MG63 (cell line): ENCODE data around the gene MYO1E. TPM values are rescaled to one million over a fixed set of nuclear protein-coding genes. Genes with fewer than 3 reads are reported as not detected.

Experiments
- DNase-seq: peaks from one replicate; pipeline ENCODE4 v3.0.0-alpha.2; 2020
- H3K27me3 ChIP-seq: fragments of 250-450 bp; sonication (Bioruptor Pico); 2 replicates; pipeline ENCODE4 v1.5.1; 2020; ENCODE audit warnings: mild to moderate bottlenecking, moderate library complexity
- H3K36me3 ChIP-seq: fragments of 250-450 bp; sonication (Bioruptor Pico); 2 replicates; pipeline ENCODE4 v1.5.1; 2020; ENCODE audit warnings: mild to moderate bottlenecking, moderate library complexity
- H3K4me3 ChIP-seq: fragments of 250-450 bp; sonication (Bioruptor Pico); 2 replicates; pipeline ENCODE4 v1.5.1; 2020; ENCODE audit warnings: mild to moderate bottlenecking, moderate library complexity
- H3K9me3 ChIP-seq: fragments of 250-450 bp; sonication (Bioruptor Pico); 2 replicates; pipeline ENCODE4 v1.5.1; 2020; ENCODE audit warnings: mild to moderate bottlenecking, moderate library complexity
- total RNA-seq: library from RNA; depleted of rRNA; stranded (reverse); fragments of >200 nt; shearing (Covaris generic); gene quantifications from 2 replicates; pipeline ENCODE4 v1.2.3, GENCODE V29; 2014; ENCODE audit warnings: low replicate concordance

Gene MYO1E
- total RNA-seq, 1 experiment from 2014 or later = 45.1 TPM

- Histone ChIP-seq H3K27me3 (no peaks in the 10 kb centered on the region), H3K9me3 (no peaks in the 10 kb centered on the region), H3K4me3 (no peak overlapping the region), H3K36me3 (no peaks in the 10 kb centered on the region; the same call in 1 of the 2 replicates)
- peak; percentile 58 for DNase-seq
These were observed 58.9 kb downstream of the MYO1E start for GRCh38 chr15:59313641-59314332.

DNA sequence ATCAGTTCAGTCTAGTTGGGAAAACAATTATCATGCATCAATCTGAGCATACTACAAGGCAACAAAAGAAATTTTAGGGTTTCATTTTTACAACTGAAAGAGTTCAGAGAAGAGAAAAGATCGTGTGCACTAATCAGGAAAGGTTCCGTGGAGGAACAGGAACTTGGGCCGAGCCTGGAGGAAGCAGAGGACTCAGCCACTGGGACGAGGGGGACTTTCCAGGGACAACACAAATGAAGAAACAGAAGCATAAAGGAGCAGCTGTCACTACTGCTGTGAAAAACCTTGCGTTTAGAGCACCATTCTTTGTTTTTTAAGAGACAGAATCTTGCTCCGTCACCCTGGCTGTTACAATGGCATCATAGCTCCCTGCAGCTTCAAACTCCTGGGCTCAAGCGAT, 60.5 kb downstream of the MYO1E start:
- Histone ChIP-seq H3K9me3 (no peaks in the 10 kb centered on the region), H3K4me3 (no peak overlapping the region), H3K27me3 (no peaks in the 10 kb centered on the region), H3K36me3 (no peaks in the 10 kb centered on the region)
- DNase-seq = no peak

GRCh38 chr15:59311195-59311594, 61.5 kb downstream of the MYO1E start:
- no peaks in the 10 kb centered on the region for H3K27me3 ChIP-seq
- no peak for DNase-seq
- no peaks in the 10 kb centered on the region for H3K9me3 ChIP-seq
- H3K4me3 ChIP-seq = no peak overlapping the region
- H3K36me3 ChIP-seq = no peaks in the 10 kb centered on the region

- Histone ChIP-seq H3K9me3 (no peaks in the 10 kb centered on the region), H3K4me3 (no peak overlapping the region), H3K36me3 (no peaks in the 10 kb centered on the region)
These were observed 63.3 kb downstream of the MYO1E start for GRCh38 chr15:59309405-59309804.

GRCh38 chr15:59307165-59307537, 65.5 kb downstream of the MYO1E start:
- no peaks in the 10 kb centered on the region for H3K9me3 ChIP-seq
- DNase-seq = no peak
- H3K36me3 ChIP-seq = no peaks in the 10 kb centered on the region
- H3K4me3 ChIP-seq = no peak overlapping the region
- H3K27me3 ChIP-seq = no peaks in the 10 kb centered on the region

More at GRCh38 chr15:59309405-59309804, 63.3 kb downstream of the MYO1E start:
- no peaks in the 10 kb centered on the region for H3K27me3 ChIP-seq
- no peak for DNase-seq

DNA sequence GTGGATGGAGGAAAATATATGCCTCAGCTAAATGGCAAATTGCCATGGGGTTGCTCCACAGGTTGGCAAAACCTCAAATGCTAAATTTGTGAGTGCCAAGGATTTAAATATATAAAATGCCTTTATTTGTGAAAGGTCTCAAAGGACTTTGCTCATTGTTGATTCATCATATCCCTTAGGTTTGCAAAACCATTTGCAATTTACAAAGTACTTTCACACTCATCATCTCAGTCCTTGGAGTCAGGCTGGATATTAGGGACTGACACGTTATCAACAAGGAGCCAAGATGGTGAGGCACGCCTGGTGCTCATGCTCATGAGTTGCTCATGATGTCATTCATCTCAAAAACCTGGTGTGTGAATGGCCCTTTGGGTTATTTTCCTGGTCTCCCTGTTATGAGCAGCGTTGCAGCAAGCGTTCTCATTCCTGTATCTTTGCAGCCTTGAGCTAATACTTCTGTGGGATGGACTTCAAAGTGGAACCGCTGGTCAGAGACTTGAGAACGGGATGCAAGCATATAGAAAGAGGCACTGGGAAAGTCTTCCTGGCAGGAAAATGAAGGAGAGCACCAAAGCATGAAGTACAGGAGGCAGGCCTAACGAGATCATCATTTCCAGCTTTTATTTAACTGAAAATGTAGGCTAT, 66.0 kb downstream of the MYO1E start:
- Histone ChIP-seq H3K36me3 (no peaks in the 10 kb centered on the region), H3K4me3 (no peak overlapping the region), H3K27me3 (no peaks in the 10 kb centered on the region), H3K9me3 (no peaks in the 10 kb centered on the region)
- peak; percentile 80 for DNase-seq

GRCh38 chr15:59304807-59305206, 67.9 kb downstream of the MYO1E start:
- H3K9me3 ChIP-seq = no peaks in the 10 kb centered on the region
- no peaks in the 10 kb centered on the region for H3K36me3 ChIP-seq
- H3K27me3 ChIP-seq = no peaks in the 10 kb centered on the region
- no peak overlapping the region for H3K4me3 ChIP-seq
- DNase-seq = no peak

DNA sequence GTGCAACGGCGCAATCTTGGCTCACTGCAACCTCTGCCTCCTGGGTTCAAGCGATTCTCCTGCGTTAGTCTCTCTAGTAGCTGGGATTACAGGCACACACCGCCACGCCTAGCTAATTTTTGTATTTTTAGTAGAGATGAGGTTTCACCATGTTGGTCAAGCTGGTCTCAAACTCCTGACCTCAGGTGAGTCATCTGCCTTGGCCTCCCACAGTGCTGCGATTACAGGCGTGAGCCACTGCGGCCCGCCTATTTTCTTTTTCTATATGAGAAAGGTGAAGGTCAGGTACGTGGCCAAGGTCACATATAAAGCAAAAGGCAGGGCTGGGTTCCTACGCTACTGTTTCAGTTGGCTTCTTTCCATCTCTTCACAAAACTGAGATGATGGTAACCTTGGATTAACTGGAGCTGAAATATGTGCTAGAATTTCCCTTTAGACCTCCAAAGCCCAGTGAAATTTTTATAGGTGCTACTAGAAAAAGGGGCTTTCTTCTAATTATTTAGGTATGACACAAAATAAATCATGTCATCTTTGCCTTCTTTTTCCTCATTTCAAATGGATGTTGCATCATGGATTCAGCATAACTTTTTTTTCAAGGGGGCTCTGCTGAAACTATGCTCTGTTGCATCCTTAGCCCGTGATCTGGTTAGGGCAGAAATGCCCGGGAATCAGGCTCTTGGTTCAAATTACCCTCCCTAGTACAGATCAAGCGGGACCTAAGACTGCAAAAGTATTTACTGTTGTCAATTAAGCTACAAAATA, 68.5 kb downstream of the MYO1E start:
- H3K9me3 ChIP-seq = no peaks in the 10 kb centered on the region
- no peaks in the 10 kb centered on the region for H3K27me3 ChIP-seq
- peak; percentile 30 for DNase-seq
- H3K36me3 ChIP-seq = no peaks in the 10 kb centered on the region
- H3K4me3 ChIP-seq = no peak overlapping the region

- no peaks in the 10 kb centered on the region for H3K9me3 ChIP-seq
- H3K36me3 ChIP-seq = no peaks in the 10 kb centered on the region
- no peak overlapping the region for H3K4me3 ChIP-seq
- no peaks in the 10 kb centered on the region for H3K27me3 ChIP-seq
- no peak for DNase-seq
These were observed 69.0 kb downstream of the MYO1E start for GRCh38 chr15:59303633-59304032.

DNA sequence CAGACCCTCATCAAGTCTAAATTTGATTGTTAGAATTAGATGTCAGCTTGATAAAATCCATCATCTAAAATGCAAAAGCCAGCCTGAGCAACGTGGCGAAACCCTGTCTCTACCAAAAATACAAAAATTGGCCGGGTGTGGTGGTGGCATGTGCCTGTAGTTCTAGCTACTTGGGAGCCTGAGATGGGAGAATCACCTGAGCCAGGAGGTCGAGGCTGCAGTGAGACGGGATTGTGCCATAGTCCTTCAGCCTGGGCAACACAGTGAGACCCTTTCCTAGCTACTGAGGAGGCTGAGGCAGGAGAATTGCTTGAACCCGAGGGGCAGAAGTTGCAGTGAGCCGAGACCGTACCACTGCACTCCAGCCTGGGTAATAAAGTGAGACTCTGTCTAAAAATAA, 69.5 kb downstream of the MYO1E start:
- H3K36me3 ChIP-seq = no peaks in the 10 kb centered on the region
- no peak for DNase-seq
- no peaks in the 10 kb centered on the region for H3K9me3 ChIP-seq
- H3K4me3 ChIP-seq = no peak overlapping the region
- no peaks in the 10 kb centered on the region for H3K27me3 ChIP-seq

GRCh38 chr15:59301527-59301926, 71.1 kb downstream of the MYO1E start:
- Histone ChIP-seq H3K27me3 (no peaks in the 10 kb centered on the region), H3K9me3 (no peaks in the 10 kb centered on the region), H3K36me3 (no peaks in the 10 kb centered on the region), H3K4me3 (no peak overlapping the region)
- DNase-seq = no peak

DNA sequence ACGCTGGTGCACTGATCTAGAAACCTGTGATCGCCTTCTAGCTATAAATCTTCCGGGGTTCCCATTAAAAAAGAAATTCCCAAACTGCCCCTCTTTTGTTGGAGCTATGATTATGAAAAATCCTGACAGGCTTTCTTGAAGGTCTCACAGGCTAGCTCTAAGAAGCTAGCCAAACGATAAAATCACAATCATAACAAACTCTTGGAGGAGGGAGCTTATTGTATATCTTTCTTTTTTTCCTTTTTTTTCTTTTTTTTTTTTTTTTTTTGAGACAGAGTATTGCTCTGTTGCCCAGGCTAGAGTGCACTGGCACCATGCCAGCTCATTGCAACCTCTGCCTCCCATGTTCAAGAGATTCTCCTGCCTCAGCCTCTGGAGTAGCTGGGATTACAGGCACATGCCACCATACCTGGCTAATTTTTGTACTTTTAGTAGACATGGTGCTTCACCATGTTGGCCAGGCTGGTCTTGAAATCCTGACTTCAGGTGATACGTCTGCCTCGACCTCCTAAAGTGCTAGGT, 72.0 kb downstream of the MYO1E start:
- DNase-seq = peak; percentile 49
- peak overlapping the region; percentile 22 for H3K4me3 ChIP-seq
- no peaks in the 10 kb centered on the region for H3K27me3 ChIP-seq
- no peaks in the 10 kb centered on the region for H3K9me3 ChIP-seq
- H3K36me3 ChIP-seq = no peaks in the 10 kb centered on the region

- Histone ChIP-seq H3K36me3 (no peaks in the 10 kb centered on the region), H3K27me3 (no peaks in the 10 kb centered on the region), H3K4me3 (peak overlapping the region; percentile 22), H3K9me3 (no peaks in the 10 kb centered on the region)
- peak; percentile 97 for DNase-seq
These were observed 72.6 kb downstream of the MYO1E start for GRCh38 chr15:59299929-59300617.

GRCh38 chr15:59298854-59299250, 73.8 kb downstream of the MYO1E start:
- no peak for DNase-seq
- no peaks in the 10 kb centered on the region for H3K36me3 ChIP-seq
- H3K27me3 ChIP-seq = no peaks in the 10 kb centered on the region
- no peak overlapping the region for H3K4me3 ChIP-seq
- no peaks in the 10 kb centered on the region for H3K9me3 ChIP-seq

DNA sequence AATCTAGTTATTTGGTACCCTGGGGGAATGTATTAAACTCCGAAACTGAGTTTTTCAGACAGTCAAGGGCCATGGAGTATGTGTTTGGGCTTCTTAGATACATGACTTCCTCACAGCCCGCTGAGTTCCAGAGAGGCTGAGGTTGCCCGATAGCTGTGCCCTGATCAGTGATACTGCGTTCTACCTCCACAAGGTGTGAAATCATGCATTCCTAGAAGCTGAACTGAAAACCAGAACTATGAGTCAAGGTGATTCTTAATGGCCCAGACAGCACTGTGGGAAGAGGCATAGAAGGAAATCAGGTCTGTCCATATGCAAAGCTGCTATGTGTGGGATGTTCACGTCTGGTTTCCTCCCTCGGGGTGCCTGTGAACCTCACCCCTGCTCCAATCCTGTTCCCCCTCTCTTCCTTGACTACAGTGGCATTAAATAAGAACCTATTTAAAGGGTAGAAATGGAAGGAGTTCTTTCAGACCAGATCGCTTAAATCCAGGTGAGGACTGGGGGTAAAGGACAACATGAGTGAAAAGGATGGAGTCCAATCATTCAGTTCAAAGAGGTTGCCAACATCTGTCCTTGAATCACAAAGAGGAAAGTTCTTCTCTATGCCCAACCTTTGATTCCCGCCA, 74.3 kb downstream of the MYO1E start:
- Histone ChIP-seq H3K4me3 (no peak overlapping the region), H3K9me3 (no peaks in the 10 kb centered on the region), H3K36me3 (no peaks in the 10 kb centered on the region), H3K27me3 (no peaks in the 10 kb centered on the region)
- no peak for DNase-seq

DNA sequence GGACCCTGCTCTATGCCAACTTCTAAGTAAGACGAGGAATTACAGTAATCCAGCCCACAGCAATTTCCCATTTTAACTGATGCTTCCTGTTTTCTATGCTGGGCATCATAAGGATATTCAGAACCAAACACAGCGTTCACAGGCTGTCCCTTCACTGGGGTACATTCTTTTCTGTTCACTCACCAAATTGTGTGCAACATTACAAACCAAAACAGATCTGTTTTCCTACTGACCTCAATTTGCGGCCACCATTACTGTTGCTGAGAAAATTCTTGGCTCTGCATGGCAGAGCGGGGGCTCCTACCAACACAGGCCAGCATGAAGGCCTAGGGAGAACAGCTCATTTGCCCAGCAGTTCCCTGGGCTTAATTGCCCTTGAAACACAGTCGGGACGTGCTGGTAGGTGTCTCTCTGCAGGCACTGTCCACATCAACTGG, 76.5 kb downstream of the MYO1E start:
- no peak overlapping the region for H3K4me3 ChIP-seq
- no peaks in the 10 kb centered on the region for H3K36me3 ChIP-seq
- DNase-seq = peak; percentile 85
- H3K27me3 ChIP-seq = no peaks in the 10 kb centered on the region
- H3K9me3 ChIP-seq = no peaks in the 10 kb centered on the region
